Loucy (cell line): ENCODE data around the gene CADM2.

Experiments used
- H2AFZ ChIP-seq: fragments of 200-600 bp; sonication (generic); 2 replicates; pipeline ENCODE4 v1.6.0; 2016; ENCODE audit warnings: antibody characterized with exemption, mild to moderate bottlenecking, low read length, moderate library complexity
- H3F3A ChIP-seq: fragments of 200-600 bp; 2 replicates; pipeline ENCODE4 v1.6.0; 2016; ENCODE audit warnings: antibody characterized with exemption, low read depth, mild to moderate bottlenecking
- H3K27me3 ChIP-seq: fragments of 200-600 bp; sonication (generic); 2 replicates; pipeline ENCODE4 v1.6.1; 2014; ENCODE audit warnings: low read length, mild to moderate bottlenecking; ENCODE audit not compliant: insufficient read depth, poor library complexity, severe bottlenecking
- H3K36me3 ChIP-seq: fragments of 200-600 bp; sonication (generic); 2 replicates; pipeline ENCODE4 v1.6.1; 2016; ENCODE audit warnings: low read length; ENCODE audit not compliant: insufficient read depth
- H3K4me1 ChIP-seq: fragments of 200-600 bp; sonication (generic); 2 replicates; pipeline ENCODE4 v1.5.1; 2014; ENCODE audit warnings: low read length, mild to moderate bottlenecking; ENCODE audit not compliant: insufficient read depth, poor library complexity, severe bottlenecking
- H3K4me2 ChIP-seq: fragments of 200-600 bp; sonication (generic); 2 replicates; pipeline ENCODE4 v1.6.0; 2014; ENCODE audit warnings: antibody characterized with exemption, low read length, low read depth, mild to moderate bottlenecking; ENCODE audit not compliant: poor library complexity, severe bottlenecking
- H3K4me3 ChIP-seq: fragments of 200-600 bp; sonication (generic); 2 replicates; pipeline ENCODE4 v1.5.1; 2014; ENCODE audit warnings: low read length, mild to moderate bottlenecking, mixed read lengths; ENCODE audit not compliant: poor library complexity, severe bottlenecking
- H3K79me2 ChIP-seq: fragments of 200-600 bp; sonication (generic); 2 replicates; pipeline ENCODE4 v1.6.1; 2014; ENCODE audit warnings: low read length; ENCODE audit not compliant: insufficient read depth
- H3K9ac ChIP-seq: fragments of 200-600 bp; sonication (generic); 2 replicates; pipeline ENCODE4 v1.6.0; 2014; ENCODE audit warnings: mild to moderate bottlenecking, low read depth, low read length, moderate library complexity; ENCODE audit not compliant: poor library complexity, severe bottlenecking
- H3K9me2 ChIP-seq: fragments of 200-600 bp; sonication (generic); replicated peaks from 2 replicates; pipeline ENCODE4 v1.6.1; 2016; ENCODE audit warnings: low read depth, low read length, mixed read lengths
- H3K9me3 ChIP-seq: fragments of 200-600 bp; sonication (generic); 2 replicates; pipeline ENCODE4 v1.6.1; 2014; ENCODE audit warnings: mild to moderate bottlenecking, antibody characterized with exemption, low read length, low read depth; ENCODE audit not compliant: insufficient read depth
- H4K20me1 ChIP-seq: fragments of 200-600 bp; sonication (generic); 2 replicates; pipeline ENCODE4 v1.6.0; 2014; ENCODE audit warnings: antibody characterized with exemption, low read length, mild to moderate bottlenecking; ENCODE audit not compliant: insufficient read depth, poor library complexity, severe bottlenecking
- EZH2phosphoT487 ChIP-seq: fragments of 200-600 bp; IDR thresholded peaks from 2 replicates; pipeline ENCODE4 v1.6.1; 2018; ENCODE audit warnings: antibody characterized with exemption, mild to moderate bottlenecking, moderate library complexity, borderline replicate concordance
- TF ChIP-seq, protein P1 (sequence below): fragments of 200-600 bp; sonication (generic); conservative IDR thresholded peaks from 2 replicates; pipeline ENCODE4 v1.5.1; 2014; ENCODE audit warnings: mild to moderate bottlenecking, antibody characterized with exemption, low read length

CADM2 gene

GRCh38 chr3:85572978-85573377 lies 614.2 kb downstream of the CADM2 start:
- no peaks in the 10 kb centered on the region for H3F3A ChIP-seq
- no peaks in the 10 kb centered on the region for H3K79me2 ChIP-seq
- no peaks in the 10 kb centered on the region for H3K9me2 ChIP-seq
- H3K4me1 ChIP-seq, result no peaks in the 10 kb centered on the region
- no peak overlapping the region for H3K4me3 ChIP-seq
- H2AFZ ChIP-seq, result no peak overlapping the region
- no peak for TF ChIP-seq EZH2phosphoT487
- TF ChIP-seq, protein P1, sequence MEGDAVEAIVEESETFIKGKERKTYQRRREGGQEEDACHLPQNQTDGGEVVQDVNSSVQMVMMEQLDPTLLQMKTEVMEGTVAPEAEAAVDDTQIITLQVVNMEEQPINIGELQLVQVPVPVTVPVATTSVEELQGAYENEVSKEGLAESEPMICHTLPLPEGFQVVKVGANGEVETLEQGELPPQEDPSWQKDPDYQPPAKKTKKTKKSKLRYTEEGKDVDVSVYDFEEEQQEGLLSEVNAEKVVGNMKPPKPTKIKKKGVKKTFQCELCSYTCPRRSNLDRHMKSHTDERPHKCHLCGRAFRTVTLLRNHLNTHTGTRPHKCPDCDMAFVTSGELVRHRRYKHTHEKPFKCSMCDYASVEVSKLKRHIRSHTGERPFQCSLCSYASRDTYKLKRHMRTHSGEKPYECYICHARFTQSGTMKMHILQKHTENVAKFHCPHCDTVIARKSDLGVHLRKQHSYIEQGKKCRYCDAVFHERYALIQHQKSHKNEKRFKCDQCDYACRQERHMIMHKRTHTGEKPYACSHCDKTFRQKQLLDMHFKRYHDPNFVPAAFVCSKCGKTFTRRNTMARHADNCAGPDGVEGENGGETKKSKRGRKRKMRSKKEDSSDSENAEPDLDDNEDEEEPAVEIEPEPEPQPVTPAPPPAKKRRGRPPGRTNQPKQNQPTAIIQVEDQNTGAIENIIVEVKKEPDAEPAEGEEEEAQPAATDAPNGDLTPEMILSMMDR, result no peak
- no peaks in the 10 kb centered on the region for H4K20me1 ChIP-seq
- no peak overlapping the region for H3K9ac ChIP-seq
- no peaks in the 10 kb centered on the region for H3K36me3 ChIP-seq
- no peaks in the 10 kb centered on the region for H3K9me3 ChIP-seq
- no peak overlapping the region for H3K4me2 ChIP-seq
- no peaks in the 10 kb centered on the region for H3K27me3 ChIP-seq

DNA sequence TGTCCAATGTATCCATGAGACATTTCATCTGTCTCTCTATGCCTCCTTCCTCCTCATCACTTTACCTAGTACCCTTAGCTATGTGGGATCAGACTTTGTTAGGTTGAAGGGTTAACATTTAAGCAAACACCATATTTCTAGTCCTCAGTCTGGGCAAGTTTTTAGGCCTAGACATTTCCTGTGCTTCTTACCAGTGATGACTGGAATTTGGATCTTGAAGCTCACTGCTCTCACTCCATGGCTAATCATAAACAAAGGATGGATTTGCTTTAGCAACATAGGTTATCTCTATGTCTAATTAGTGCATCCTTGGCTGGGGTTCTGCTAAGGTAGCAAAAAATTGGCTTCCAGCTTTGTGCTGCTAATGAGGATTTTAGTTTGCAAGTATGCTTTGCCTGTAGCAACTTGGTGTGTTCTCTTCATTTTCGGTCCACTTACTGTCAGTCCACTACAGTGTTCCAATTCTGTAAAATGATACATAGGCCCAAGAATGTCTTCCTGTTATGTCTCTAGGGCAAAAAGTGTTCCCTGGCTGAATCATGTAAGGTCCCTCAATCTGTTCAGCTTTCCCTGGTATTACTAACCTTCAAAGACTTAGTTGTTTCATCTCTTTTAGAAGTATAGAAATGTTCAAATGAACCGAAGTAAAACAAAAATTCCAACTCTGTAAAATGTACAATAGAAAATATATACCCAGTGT lies 615.4 kb downstream of the CADM2 start:
- Histone ChIP-seq H3K9me3 (no peaks in the 10 kb centered on the region), H3F3A (no peaks in the 10 kb centered on the region), H3K9me2 (no peaks in the 10 kb centered on the region), H3K4me2 (no peak overlapping the region), H3K9ac (no peak overlapping the region), H3K36me3 (no peaks in the 10 kb centered on the region), H4K20me1 (no peaks in the 10 kb centered on the region), H3K27me3 (no peaks in the 10 kb centered on the region), H3K79me2 (no peaks in the 10 kb centered on the region), H3K4me3 (no peak overlapping the region), H2AFZ (no peak overlapping the region; the same call in 1 of the 2 replicates), H3K4me1 (no peaks in the 10 kb centered on the region)
- no peak for TF ChIP-seq EZH2phosphoT487
- TF ChIP-seq, protein P1, result no peak

GRCh38 chr3:85576091-85576690 lies 617.4 kb downstream of the CADM2 start:
- H3K4me2 ChIP-seq, result no peak overlapping the region
- no peaks in the 10 kb centered on the region for H3K9me2 ChIP-seq
- H3K79me2 ChIP-seq, result no peaks in the 10 kb centered on the region
- no peaks in the 10 kb centered on the region for H3K36me3 ChIP-seq
- no peaks in the 10 kb centered on the region for H3F3A ChIP-seq
- no peak for TF ChIP-seq EZH2phosphoT487
- TF ChIP-seq, protein P1, result peak; percentile 77
- no peak overlapping the region for H3K4me3 ChIP-seq
- H3K9ac ChIP-seq, result no peak overlapping the region
- H3K27me3 ChIP-seq, result no peaks in the 10 kb centered on the region
- no peaks in the 10 kb centered on the region for H3K9me3 ChIP-seq
- no peaks in the 10 kb centered on the region for H4K20me1 ChIP-seq
- no peaks in the 10 kb centered on the region for H3K4me1 ChIP-seq
- H2AFZ ChIP-seq, result peak overlapping the region; percentile 51; the same call in 1 of the 2 replicates
